GM13977 (cell line): Measurements from ENCODE around the gene CBFA2T3.
A peak's percentile ranks its signal among the peaks of the same experiment; 100 is the strongest.

Experiments
- DNase-seq: peaks from one replicate; pipeline ENCODE4 v3.0.0; 2012; ENCODE audit warnings: low spot score
- CTCF ChIP-seq: IDR thresholded peaks from 2 replicates; pipeline ENCODE4 v1.5.1; 2012; ENCODE audit warnings: mild to moderate bottlenecking, control low read depth; ENCODE audit not compliant: insufficient read depth; ENCODE audit errors: extremely low read depth, missing control alignments
- in situ Hi-C: fragments of 300-500 bp; cut with MboI; formaldehyde crosslinking; loops from one replicate; pipeline ENCODE4 v1.12.0; 2022; ENCODE audit warnings: low sequenced_read_pairs, low pct_unique_long_range_greater_than_20kb, mixed read lengths, inconsistent platforms; ENCODE audit not compliant: unreplicated experiment

The CBFA2T3 gene

GRCh38 chr16:88928405-88929090, 48.5 kb downstream of the CBFA2T3 start:
- no peak for DNase-seq
- in situ Hi-C loops = no loop called here
- TF ChIP-seq CTCF = no peak

- in situ Hi-C loops = no loop called here
- TF ChIP-seq CTCF = no peak
- DNase-seq = no peak
Measured at GRCh38 chr16:88927661-88928060, 49.3 kb downstream of the CBFA2T3 start.

GRCh38 chr16:88927010-88927409, 50.0 kb downstream of the CBFA2T3 start:
- no peak for DNase-seq
- in situ Hi-C loops = no loop called here
- no peak for TF ChIP-seq CTCF

GRCh38 chr16:88926374-88926990, 50.5 kb downstream of the CBFA2T3 start:
- in situ Hi-C loops = no loop called here
- TF ChIP-seq CTCF = no peak
- DNase-seq = no peak

- DNase-seq = no peak
- TF ChIP-seq CTCF = no peak
- in situ Hi-C loops = no loop called here
Measured at GRCh38 chr16:88925540-88925887, 51.5 kb downstream of the CBFA2T3 start.

- DNase-seq = peak; percentile 84
- in situ Hi-C loops = no loop called here
- TF ChIP-seq CTCF = peak; percentile 52
Measured at GRCh38 chr16:88924834-88925539, 52.0 kb downstream of the CBFA2T3 start.
